Mesendoderm (in vitro differentiated cells): Measurements from ENCODE around the gene EN2.

ENCODE experiments used
- DNase-seq: peaks from one replicate; pipeline ENCODE4 v3.0.0; 2013
- H2AK5ac ChIP-seq: 2 replicates; pipeline ENCODE4 v1.6.1; 2013; ENCODE audit warnings: low read length, inconsistent platforms
- H2BK120ac ChIP-seq: 2 replicates; pipeline ENCODE4 v1.6.1; 2013; ENCODE audit warnings: low read depth, mild to moderate bottlenecking, low read length, moderate library complexity, mixed read lengths
- H2BK15ac ChIP-seq: replicated peaks from 2 replicates; pipeline ENCODE4 v1.6.1; 2013; ENCODE audit warnings: low read depth, mild to moderate bottlenecking, moderate library complexity
- H2BK5ac ChIP-seq: 2 replicates; pipeline ENCODE4 v1.6.1; 2013; ENCODE audit warnings: low read length, inconsistent platforms
- H3K18ac ChIP-seq: 2 replicates; pipeline ENCODE4 v1.6.1; 2013; ENCODE audit warnings: mild to moderate bottlenecking, low read length, mixed read lengths
- H3K23ac ChIP-seq: one replicate; pipeline ENCODE4 v1.6.1; 2013; ENCODE audit warnings: low read length
- H3K27ac ChIP-seq: 2 replicates; pipeline ENCODE4 v1.5.1; 2013; ENCODE audit warnings: low read depth, mild to moderate bottlenecking, inconsistent platforms, low read length, moderate library complexity
- H3K27me3 ChIP-seq: 2 replicates; pipeline ENCODE4 v1.6.1; 2013; ENCODE audit warnings: low read length, control low read depth, mild to moderate bottlenecking, inconsistent platforms; ENCODE audit not compliant: insufficient read depth, poor library complexity
- H3K36me3 ChIP-seq: 2 replicates; pipeline ENCODE4 v1.6.1; 2013; ENCODE audit warnings: low read length, inconsistent platforms; ENCODE audit not compliant: control insufficient read depth, insufficient read depth
- H3K4ac ChIP-seq: one replicate; pipeline ENCODE4 v1.6.1; 2013; ENCODE audit warnings: low read depth, mild to moderate bottlenecking, low read length, moderate library complexity
- H3K4me1 ChIP-seq: 2 replicates; pipeline ENCODE4 v1.6.1; 2013; ENCODE audit warnings: low read depth, low read length, inconsistent platforms; ENCODE audit not compliant: control insufficient read depth
- H3K4me2 ChIP-seq: 2 replicates; pipeline ENCODE4 v1.6.1; 2013; ENCODE audit warnings: low read length
- H3K4me3 ChIP-seq: 2 replicates; pipeline ENCODE4 v1.5.1; 2013; ENCODE audit warnings: mild to moderate bottlenecking, low read length
- H3K56ac ChIP-seq: one replicate; pipeline ENCODE4 v1.6.1; 2013; ENCODE audit warnings: low read length
- H3K79me1 ChIP-seq: 2 replicates; pipeline ENCODE4 v1.6.1; 2013; ENCODE audit warnings: low read length, inconsistent platforms
- H3K79me2 ChIP-seq: 2 replicates; pipeline ENCODE4 v1.6.1; 2013; ENCODE audit warnings: mild to moderate bottlenecking, low read length; ENCODE audit not compliant: control insufficient read depth, insufficient read depth
- H3K9ac ChIP-seq: 2 replicates; pipeline ENCODE4 v1.6.1; 2013; ENCODE audit warnings: low read length, inconsistent platforms
- H4K5ac ChIP-seq: one replicate; pipeline ENCODE4 v1.6.1; 2013; ENCODE audit warnings: low read length
- H4K8ac ChIP-seq: one replicate; pipeline ENCODE4 v1.6.1; 2013; ENCODE audit warnings: low read depth, mild to moderate bottlenecking, control low read depth, low read length, moderate library complexity
- WGBS: extraction: QIAGEN DNeasy Blood & Tissue Kit; methylation state at CpG from one replicate; pipeline ENCODE4 v1.1.7; 2013; ENCODE audit warnings: low lambda C conversion rate, missing lambda C conversion rate; ENCODE audit not compliant: insufficient coverage; ENCODE audit errors: extremely low coverage; 5-methylcytosine and 5-hydroxymethylcytosine counted together

Gene EN2

DNA sequence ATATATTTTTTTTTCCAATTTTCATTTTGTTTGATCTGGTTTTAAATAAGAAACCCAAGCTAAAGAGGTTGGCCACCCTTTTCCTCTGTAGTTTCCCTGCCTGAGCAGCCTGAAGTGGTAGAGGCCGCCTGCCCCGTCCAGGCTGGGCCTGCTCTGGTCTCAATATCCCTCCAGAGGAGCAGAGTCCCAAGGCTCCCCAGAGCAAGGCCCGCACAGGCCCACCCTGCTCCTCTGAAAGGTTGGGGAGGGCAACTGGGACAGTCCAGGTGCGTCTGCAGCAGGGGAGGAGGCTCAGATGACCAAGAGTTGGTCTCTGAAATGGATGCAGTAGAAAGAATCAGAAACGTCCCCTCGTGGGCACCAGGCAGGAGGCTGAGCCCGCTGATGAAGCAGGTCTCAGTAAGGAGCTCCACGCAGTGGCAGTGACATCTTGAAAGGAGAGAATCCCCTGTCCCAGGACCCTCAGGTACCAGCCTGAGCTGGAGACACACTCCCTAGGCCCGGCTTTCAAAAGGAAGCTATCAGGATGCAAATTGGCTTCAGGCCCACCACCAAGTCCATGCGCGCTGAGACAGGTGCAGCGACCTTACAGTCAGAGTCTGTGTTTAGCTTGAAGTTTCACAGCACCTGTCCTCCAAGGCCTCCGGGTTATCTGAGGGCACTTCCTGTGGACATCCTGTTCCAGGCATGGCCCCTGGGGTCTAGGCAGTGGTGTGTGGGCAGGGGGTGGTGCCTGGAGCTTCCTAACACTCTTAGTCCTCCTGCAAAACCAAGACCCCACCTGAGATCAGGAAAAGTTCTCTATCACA lies 37.7 kb downstream of the EN2 start:
- no peak overlapping the region for H2BK5ac ChIP-seq
- H3K4me1 ChIP-seq = peaks cover 5% of the 10 kb centered on the region
- H2AK5ac ChIP-seq = no peak overlapping the region
- no peaks in the 10 kb centered on the region for H3K27me3 ChIP-seq
- H3K18ac ChIP-seq = no peak overlapping the region
- H2BK15ac ChIP-seq = no peak overlapping the region
- H3K4me2 ChIP-seq = no peak overlapping the region
- no peaks in the 10 kb centered on the region for H3K79me1 ChIP-seq
- no peaks in the 10 kb centered on the region for H3K36me3 ChIP-seq
- H3K9ac ChIP-seq = no peak overlapping the region
- no peak overlapping the region for H3K4ac ChIP-seq
- whole genome bisulfite sequencing = no CpG with 5 or more reads among the region's 13 CpGs
- H4K8ac ChIP-seq = no peak overlapping the region
- no peak overlapping the region for H3K23ac ChIP-seq
- no peaks in the 10 kb centered on the region for H3K79me2 ChIP-seq
- H3K4me3 ChIP-seq = no peak overlapping the region
- no peak for DNase-seq
- H2BK120ac ChIP-seq = no peak overlapping the region
- H4K5ac ChIP-seq = no peak overlapping the region
- H3K56ac ChIP-seq = no peak overlapping the region
- H3K27ac ChIP-seq = no peak overlapping the region

DNA sequence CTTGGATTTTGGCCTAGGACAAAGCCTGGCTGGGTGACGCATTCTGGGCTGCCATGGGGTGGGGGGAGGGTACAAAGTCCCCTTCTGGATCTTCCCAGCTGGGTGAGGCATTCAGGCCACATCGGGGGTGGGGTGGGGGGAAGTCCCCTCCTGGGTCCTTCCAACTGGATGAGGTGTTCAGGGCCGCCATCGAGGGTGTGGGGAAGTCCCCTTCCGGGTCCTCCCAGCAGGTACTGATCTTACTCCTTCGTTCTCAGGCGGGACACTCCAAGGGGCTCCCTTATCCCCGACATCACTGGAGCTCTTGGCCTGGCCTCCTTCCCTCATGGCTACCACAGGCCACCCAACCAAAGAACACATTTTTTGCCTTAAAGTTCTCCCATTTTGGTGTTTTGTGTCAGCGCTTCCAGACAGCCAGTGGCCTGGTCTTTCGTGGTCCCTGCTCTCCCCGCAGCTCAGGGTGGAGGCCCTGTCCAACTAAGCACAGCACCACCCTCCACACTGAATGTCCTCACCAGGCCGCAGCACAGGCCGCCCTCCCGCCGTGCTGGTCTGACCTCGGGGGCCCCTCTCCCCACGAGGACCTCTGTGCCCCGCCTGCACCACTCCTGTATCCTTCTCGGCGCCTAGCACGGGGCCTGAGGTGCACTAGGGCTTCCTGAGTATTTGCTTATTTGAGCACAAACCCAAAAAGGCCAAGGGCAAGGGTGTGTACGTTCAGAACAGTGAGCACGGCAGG lies 38.5 kb downstream of the EN2 start:
- Histone ChIP-seq H3K4me3 (no peak overlapping the region), H3K36me3 (no peaks in the 10 kb centered on the region), H3K56ac (no peak overlapping the region), H3K27ac (no peak overlapping the region), H4K8ac (no peak overlapping the region), H3K4me1 (peaks cover 4% of the 10 kb centered on the region), H2BK15ac (no peak overlapping the region), H2BK120ac (no peak overlapping the region), H4K5ac (no peak overlapping the region), H3K4me2 (no peak overlapping the region), H3K18ac (no peak overlapping the region), H3K79me2 (no peaks in the 10 kb centered on the region), H3K79me1 (no peaks in the 10 kb centered on the region), H3K4ac (no peak overlapping the region), H3K23ac (no peak overlapping the region), H3K27me3 (no peaks in the 10 kb centered on the region), H2AK5ac (no peak overlapping the region), H3K9ac (no peak overlapping the region), H2BK5ac (no peak overlapping the region)
- WGBS = no CpG with 5 or more reads among the region's 23 CpGs
- no peak for DNase-seq

DNA sequence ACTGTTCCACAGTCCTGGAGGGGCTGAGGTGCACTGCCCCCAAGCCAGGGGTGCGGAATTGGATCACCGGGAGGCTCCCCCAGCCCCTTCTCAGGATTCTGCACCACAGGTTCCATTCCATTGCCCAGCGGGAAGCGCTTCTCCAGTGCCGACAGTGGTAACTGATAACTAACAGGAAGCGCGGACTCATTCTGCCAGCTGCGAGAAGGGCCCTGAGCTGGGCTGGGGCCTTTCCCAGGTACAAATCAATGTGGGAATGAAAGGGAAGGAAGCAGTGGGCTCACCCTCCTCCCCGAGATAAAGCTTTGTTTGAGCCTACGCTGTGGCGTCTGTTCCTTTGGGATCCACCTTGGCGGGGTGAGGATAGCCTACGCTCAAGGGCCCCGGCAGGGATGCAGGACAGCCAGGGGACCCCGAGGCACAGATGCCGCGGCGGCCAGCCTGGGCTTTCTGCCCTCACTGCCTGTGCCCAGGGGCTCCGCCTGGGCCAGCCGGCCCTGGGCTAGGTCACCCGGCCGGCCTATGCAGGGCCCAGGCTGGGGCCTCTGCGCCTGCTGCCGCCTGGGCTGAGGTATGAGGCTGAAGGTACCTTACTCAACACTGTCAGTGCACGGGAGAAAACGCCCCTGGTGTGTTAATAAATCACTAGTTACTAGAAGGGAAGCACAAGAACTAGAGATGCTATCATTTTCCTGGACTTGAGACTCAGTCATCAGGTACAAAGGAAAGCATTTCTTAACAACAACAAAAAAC lies 39.4 kb downstream of the EN2 start:
- H3K4me1 ChIP-seq = no peaks in the 10 kb centered on the region
- H3K79me1 ChIP-seq = no peaks in the 10 kb centered on the region
- H3K56ac ChIP-seq = no peak overlapping the region
- WGBS = no CpG with 5 or more reads among the region's 26 CpGs
- no peak overlapping the region for H2BK5ac ChIP-seq
- H4K5ac ChIP-seq = no peak overlapping the region
- H2AK5ac ChIP-seq = no peak overlapping the region
- no peak overlapping the region for H3K27ac ChIP-seq
- H2BK15ac ChIP-seq = no peak overlapping the region
- no peak overlapping the region for H3K18ac ChIP-seq
- no peak overlapping the region for H2BK120ac ChIP-seq
- H3K4me3 ChIP-seq = no peak overlapping the region
- no peak overlapping the region for H3K9ac ChIP-seq
- H4K8ac ChIP-seq = no peak overlapping the region
- H3K36me3 ChIP-seq = no peaks in the 10 kb centered on the region
- no peaks in the 10 kb centered on the region for H3K27me3 ChIP-seq
- no peak overlapping the region for H3K4ac ChIP-seq
- H3K79me2 ChIP-seq = no peaks in the 10 kb centered on the region
- no peak overlapping the region for H3K23ac ChIP-seq
- no peak for DNase-seq
- H3K4me2 ChIP-seq = no peak overlapping the region

DNA sequence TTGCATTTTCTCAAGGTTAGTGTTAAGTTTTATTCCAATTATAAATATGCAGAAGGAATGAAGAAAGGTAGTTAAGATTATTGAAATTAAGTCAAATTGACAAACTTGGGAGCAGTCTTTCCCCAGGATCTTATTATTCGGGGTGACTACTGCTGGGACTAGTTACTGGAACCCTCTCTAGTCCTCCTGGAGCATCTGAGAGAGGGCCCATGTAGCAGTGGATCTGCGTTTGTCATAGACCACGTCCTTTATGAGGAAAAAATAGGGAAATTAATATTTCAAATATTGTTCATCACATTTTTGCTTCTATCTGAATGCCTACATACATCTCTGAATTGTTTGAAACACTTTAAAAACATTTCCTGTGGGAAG lies 47.5 kb downstream of the EN2 start:
- H2BK120ac ChIP-seq = no peak overlapping the region
- H4K5ac ChIP-seq = no peak overlapping the region
- no CpG with 5 or more reads among the region's 3 CpGs for WGBS
- no peak overlapping the region for H3K4me2 ChIP-seq
- DNase-seq = no peak
- peaks cover 36% of the 10 kb centered on the region for H3K27me3 ChIP-seq
- no peaks in the 10 kb centered on the region for H3K4me1 ChIP-seq
- no peak overlapping the region for H3K23ac ChIP-seq
- no peak overlapping the region for H4K8ac ChIP-seq
- no peaks in the 10 kb centered on the region for H3K79me2 ChIP-seq
- no peaks in the 10 kb centered on the region for H3K36me3 ChIP-seq
- H3K4me3 ChIP-seq = no peak overlapping the region
- no peak overlapping the region for H2BK5ac ChIP-seq
- no peaks in the 10 kb centered on the region for H3K79me1 ChIP-seq
- no peak overlapping the region for H3K27ac ChIP-seq
- no peak overlapping the region for H3K56ac ChIP-seq
- no peak overlapping the region for H3K9ac ChIP-seq
- no peak overlapping the region for H2BK15ac ChIP-seq
- no peak overlapping the region for H3K18ac ChIP-seq
- no peak overlapping the region for H3K4ac ChIP-seq
- no peak overlapping the region for H2AK5ac ChIP-seq

DNA sequence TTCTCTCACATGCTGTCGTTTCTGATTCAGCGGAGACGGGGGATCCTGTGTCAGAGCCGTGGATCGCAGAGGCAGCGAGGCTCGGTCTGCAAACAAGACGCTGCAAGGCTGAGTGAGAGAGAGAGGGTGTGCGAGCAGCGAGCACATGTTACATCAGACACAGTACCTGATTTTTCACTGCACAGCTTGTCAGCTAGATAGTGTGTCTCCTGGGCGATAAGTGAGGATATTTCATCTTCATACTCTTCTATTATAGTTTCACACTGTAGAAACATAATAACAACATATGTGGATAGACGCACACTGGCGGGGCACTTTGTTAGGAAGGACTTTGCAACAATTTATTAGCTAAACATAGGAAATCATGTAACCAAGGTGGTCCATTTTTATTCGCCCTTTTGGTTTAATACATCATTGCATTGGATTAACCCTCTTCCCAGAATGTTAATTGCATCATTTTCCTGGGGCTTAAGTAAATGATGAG lies 49.0 kb downstream of the EN2 start:
- H3K27me3 ChIP-seq = peaks cover 45% of the 10 kb centered on the region

More for the DNA sequence above, 49.0 kb downstream of the EN2 start:
- Histone ChIP-seq H3K9ac (no peak overlapping the region), H4K5ac (no peak overlapping the region), H3K4me1 (peaks cover 1% of the 10 kb centered on the region), H3K36me3 (no peaks in the 10 kb centered on the region), H3K18ac (no peak overlapping the region), H3K23ac (no peak overlapping the region), H3K4ac (no peak overlapping the region), H2BK15ac (no peak overlapping the region), H3K4me3 (no peak overlapping the region), H3K4me2 (no peak overlapping the region), H3K79me2 (no peaks in the 10 kb centered on the region), H2BK120ac (no peak overlapping the region), H2AK5ac (no peak overlapping the region), H3K27ac (no peak overlapping the region), H4K8ac (no peak overlapping the region), H3K79me1 (no peaks in the 10 kb centered on the region), H3K56ac (no peak overlapping the region), H2BK5ac (no peak overlapping the region)
- DNase-seq = peak; percentile 83
- WGBS = no CpG with 5 or more reads among the region's 14 CpGs
